Mesodermal cell (in vitro differentiated cells): Measurements from ENCODE around the gene TMEM259.
A peak's percentile ranks its signal among the peaks of the same experiment; 100 is the strongest.

ENCODE experiments used
- H3K27ac ChIP-seq: 2 replicates; pipeline ENCODE4 v1.7.0; 2013; ENCODE audit warnings: mild to moderate bottlenecking, low read depth, low read length, moderate library complexity; ENCODE audit not compliant: severe bottlenecking
- H3K36me3 ChIP-seq: 2 replicates; pipeline ENCODE4 v1.7.1; 2013; ENCODE audit warnings: mild to moderate bottlenecking, low read length, moderate library complexity; ENCODE audit not compliant: control insufficient read depth, insufficient read depth
- H3K4me1 ChIP-seq: one replicate; pipeline ENCODE4 v1.7.1; 2013; ENCODE audit warnings: mild to moderate bottlenecking, low read length; ENCODE audit not compliant: insufficient read depth, control insufficient read depth, poor library complexity, severe bottlenecking
- H3K4me3 ChIP-seq: 2 replicates; pipeline ENCODE4 v1.7.0; 2013; ENCODE audit warnings: low read length, control low read depth, mild to moderate bottlenecking; ENCODE audit not compliant: insufficient read depth, poor library complexity, severe bottlenecking; ENCODE audit errors: extremely low read depth
- H3K9me3 ChIP-seq: 2 replicates; pipeline ENCODE4 v1.7.1; 2013; ENCODE audit warnings: mild to moderate bottlenecking, low read length, moderate library complexity; ENCODE audit not compliant: control insufficient read depth
- WGBS, 2 experiments: methylation state at CpG; one replicate each; pipeline ENCODE4 v1.1.5; 2013; ENCODE audit warnings: missing lambda C conversion rate in 2 of 2; ENCODE audit not compliant: insufficient coverage in 2 of 2; 5-methylcytosine and 5-hydroxymethylcytosine counted together

TMEM259 gene

DNA sequence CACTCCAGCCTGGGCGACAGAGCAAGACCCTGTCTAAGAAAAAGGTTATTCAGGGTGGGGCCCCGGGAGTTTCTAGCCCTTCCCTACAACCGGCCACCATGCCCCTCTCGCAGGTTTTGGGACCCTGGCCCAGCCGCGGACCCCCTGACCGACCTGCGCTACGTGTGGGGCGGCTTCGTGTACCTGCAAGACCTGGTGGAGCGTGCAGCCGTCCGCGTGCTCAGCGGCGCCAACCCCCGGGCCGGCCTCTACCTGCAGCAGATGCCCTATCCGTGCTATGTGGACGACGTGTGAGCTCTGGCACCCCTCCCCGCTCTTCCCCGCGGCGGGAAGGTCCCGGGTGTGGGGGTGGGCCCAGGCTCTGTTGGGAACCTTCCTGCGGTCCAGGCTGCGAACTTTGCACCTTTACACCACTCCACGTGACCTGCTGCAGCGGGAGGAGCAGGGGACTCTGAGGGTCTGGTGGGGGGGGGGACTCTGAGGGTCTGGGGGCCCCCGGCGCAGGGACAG lies 25.2 kb upstream of the TMEM259 start:
- Histone ChIP-seq H3K4me1 (peaks cover 3% of the 10 kb centered on the region), H3K9me3 (no peaks in the 10 kb centered on the region), H3K27ac (no peak overlapping the region), H3K4me3 (no peak overlapping the region), H3K36me3 (no peaks in the 10 kb centered on the region)
- 95 to 96% methylated on average over 30 to 31 of the region's 33 CpGs for WGBS, 2 experiments

DNA sequence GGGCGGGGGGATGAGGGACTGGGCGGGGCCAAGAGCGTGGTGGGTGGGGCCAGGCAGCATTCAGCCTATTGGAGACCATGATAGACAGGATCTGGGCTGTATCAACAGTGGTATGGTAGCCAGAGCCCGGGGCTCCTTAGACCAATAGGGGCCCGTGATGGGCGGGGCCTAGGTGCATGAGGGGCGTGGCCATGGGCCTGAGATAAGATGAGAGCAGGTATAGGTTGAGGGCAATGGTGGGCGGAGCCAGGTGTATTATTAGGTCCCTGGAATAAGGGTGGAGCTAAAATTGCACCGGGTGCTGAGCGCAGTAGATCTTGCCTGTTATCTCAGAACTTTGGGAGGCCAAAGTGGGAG lies 24.3 kb upstream of the TMEM259 start:
- Histone ChIP-seq H3K4me1 (peaks cover 7% of the 10 kb centered on the region), H3K27ac (no peak overlapping the region), H3K36me3 (no peaks in the 10 kb centered on the region), H3K4me3 (no peak overlapping the region), H3K9me3 (no peaks in the 10 kb centered on the region)
- 59 to 72% methylated on average over 6 to 9 of the region's 10 CpGs for WGBS, 2 experiments

DNA sequence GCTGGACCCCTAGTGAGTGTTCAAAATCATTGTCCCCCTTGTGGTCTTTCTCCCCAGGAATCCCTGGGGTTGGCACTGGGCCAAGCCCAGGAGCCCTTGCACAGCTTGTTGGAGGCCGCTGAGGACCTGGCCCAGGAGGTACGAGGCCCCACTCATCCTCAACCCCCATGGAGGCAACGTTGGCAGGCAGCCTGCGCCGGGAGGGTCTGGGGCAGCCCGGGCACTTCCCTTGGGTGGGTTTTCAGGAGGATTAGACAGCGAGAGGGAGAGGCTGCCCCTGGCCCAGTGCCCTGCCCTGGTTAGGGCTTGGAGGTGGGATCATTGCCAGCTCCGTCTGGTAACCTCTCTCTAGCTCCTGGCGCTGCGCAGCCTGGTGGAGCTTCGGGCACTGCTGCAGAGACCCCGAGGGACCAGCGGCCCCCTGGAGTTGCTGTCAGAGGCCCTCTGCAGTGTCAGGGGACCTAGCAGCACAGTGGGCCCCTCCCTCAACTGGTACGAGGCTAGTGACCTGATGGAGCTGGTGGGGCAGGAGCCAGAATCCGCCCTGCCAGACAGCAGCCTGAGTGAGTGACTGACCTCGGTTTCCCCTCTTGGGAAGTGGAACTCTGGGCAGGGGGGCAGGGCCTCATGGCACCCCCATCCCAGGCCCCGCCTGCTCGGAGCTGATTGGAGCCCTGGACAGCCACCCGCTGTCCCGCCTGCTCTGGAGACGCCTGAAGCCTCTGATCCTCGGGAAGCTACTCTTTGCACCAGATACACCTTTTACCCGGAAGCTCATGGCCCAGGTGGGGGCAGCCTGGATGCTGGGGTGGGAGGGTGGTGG lies 22.0 kb upstream of the TMEM259 start:
- Histone ChIP-seq H3K4me3 (no peak overlapping the region), H3K9me3 (no peaks in the 10 kb centered on the region), H3K36me3 (peaks cover 10% of the 10 kb centered on the region), H3K27ac (no peak overlapping the region), H3K4me1 (peaks cover 7% of the 10 kb centered on the region)
- 87% methylated on average over 13 to 18 of the region's 23 CpGs for WGBS, 2 experiments

DNA sequence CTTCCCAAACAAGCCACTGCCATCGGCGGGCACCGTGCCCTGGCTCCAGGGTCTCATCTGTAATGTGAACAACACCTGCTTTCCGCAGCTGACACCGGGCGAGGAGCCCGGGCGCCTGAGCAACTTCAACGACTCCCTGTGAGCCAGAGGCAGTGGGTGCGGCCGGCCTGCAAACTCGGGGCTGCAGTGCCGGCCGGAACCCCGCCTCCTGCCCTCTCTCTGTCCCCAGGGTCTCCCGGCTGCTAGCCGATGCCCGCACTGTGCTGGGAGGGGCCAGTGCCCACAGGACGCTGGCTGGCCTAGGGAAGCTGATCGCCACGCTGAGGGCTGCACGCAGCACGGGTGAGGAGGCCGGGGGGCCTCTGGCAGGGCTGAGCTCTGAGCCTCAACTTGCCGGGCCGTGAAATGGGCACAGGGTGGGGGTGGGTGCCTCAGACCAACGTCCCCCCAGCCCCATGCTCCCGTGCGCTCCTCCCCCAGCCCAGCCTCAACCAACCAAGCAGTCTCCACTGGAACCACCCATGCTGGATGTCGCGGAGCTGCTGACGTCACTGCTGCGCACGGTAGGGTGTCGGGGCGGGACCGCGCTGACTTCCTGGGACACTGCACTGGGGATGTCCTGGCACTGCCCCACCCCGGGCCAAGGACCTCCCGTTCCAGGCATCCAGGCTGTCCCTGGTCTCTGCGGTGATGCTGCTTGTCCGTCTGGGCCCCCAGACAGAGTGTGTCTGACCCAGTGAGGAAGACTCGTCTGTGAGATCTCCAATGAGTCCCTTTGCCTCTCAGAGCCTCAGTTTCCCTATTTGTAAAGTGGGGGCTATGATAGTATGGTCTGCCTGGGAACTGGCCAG lies 21.1 kb upstream of the TMEM259 start:
- 93 to 95% methylated on average over 31 to 42 of the region's 43 CpGs for WGBS, 2 experiments
- Histone ChIP-seq H3K4me3 (no peak overlapping the region), H3K9me3 (no peaks in the 10 kb centered on the region), H3K4me1 (peaks cover 7% of the 10 kb centered on the region), H3K27ac (no peak overlapping the region), H3K36me3 (peaks cover 16% of the 10 kb centered on the region)

DNA sequence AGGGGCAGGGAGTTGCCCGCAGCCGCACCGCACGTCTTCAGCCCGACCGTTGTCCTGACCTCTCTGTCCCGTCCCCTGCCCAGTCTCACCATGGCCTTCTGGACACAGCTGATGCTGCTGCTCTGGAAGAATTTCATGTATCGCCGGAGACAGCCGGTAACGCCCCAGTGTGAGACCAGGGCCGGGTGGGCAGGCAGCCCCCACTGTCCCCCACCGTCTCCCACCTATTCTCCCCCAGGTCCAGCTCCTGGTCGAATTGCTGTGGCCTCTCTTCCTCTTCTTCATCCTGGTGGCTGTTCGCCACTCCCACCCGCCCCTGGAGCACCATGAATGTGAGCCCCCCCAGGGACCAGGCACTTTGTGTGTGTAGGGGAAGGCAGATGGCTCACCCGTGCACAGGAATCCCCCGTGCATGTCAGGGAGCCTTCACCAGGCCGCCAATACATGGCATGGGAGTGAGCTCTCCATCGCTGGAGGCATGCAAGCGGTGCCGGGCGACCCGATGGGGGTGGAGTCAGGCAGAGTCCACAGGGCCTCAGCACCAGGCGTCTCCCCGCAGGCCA lies 20.4 kb upstream of the TMEM259 start:
- Histone ChIP-seq H3K4me3 (peak overlapping the region; percentile 65), H3K27ac (no peak overlapping the region), H3K4me1 (peaks cover 7% of the 10 kb centered on the region), H3K9me3 (no peaks in the 10 kb centered on the region), H3K36me3 (peaks cover 21% of the 10 kb centered on the region)
- WGBS, 2 experiments = 48 to 52% methylated on average over 24 to 26 of the region's 26 CpGs

DNA sequence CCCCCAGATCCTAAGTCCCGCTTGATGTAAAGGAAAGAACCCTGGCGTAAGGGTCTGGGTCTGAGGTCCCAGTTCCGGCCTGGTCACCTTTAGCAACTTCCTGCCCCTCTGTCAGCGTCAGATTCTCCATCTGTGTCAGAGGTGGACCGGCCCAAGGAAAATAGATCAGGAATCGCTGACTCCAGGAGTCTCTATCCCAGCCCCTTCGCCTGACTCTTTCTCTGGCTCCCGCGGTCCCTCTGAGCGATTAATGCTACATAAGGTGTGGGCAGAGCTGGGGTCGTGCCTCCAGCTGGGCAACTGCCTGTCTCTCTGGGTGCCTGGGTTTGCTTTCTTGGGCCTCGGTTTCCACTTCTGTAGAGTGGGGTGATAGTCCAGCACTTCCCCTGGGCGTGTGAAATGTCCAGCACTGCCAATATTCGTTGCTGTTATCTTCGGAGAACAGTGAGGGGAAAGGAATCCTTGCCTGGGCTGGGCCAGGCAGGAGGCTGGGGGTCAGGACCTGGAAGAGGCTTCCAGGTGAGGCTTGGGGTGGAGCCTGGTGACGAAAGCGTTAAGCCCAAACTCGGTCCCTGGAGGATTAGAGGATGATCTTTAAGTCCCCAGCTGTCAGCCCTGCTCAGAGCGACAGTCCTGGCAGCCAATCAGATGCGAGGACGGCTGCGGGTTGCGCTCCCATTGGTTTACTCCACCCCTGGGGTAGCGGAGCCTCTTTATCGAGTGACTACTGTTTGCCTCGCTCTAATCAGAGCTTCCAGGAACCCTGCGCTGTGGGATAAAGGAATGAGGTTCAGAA lies 19.8 kb upstream of the TMEM259 start:
- 6 to 9% methylated on average over 22 to 25 of the region's 27 CpGs for WGBS, 2 experiments
- H3K36me3 ChIP-seq = peaks cover 28% of the 10 kb centered on the region
- peak overlapping the region; percentile 65 for H3K4me3 ChIP-seq
- no peaks in the 10 kb centered on the region for H3K9me3 ChIP-seq
- peaks cover 7% of the 10 kb centered on the region for H3K4me1 ChIP-seq
- peak overlapping the region; percentile 10 for H3K27ac ChIP-seq

DNA sequence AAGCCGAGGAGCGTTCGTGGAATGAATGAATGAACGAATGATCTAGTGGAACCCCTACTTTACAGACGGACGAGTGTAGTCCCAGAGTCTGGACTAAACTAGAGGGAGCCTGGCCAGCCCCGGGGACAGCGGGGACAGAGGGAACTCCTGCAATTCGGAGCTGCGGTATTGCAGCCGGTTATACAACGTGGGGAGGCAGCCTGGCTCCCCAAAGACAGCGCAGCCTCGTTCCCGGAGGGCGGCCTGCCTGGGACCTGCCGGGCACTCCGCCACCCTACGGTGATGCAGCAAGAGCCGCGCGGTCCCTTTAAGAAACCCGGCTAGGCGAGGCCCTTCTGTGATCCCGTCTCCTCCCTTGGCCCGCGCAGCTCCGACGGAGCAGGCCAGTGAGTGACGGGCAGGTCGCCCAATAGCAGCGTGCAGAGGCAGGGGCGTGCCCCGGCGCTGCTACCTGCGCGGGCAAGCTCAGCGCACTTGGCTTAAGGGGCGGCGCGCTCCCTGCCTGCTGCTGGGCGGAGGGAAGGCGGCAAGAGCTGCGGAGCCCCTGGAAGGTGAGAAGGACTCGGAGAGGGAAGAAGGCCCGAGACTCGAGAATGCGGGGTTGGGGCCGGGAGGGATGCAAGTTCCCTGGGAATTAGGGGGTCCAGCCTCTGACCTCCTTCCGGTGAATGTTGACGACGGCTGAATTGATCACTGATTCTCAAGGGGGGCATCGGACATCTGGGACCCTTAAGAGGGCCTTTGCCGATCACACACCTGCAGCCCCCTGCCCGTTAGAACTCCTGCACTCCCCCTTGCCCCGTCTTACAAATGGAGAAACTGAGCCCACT lies 18.9 kb upstream of the TMEM259 start, which contains the start of gene ABCA7:
Gene ABCA7, plus strand, starts transcription at position 462 of the 830 bp plus-strand sequence. CDS start 1,255 bp downstream, outside the sequence.
- Histone ChIP-seq H3K27ac (peak within 1 kb of the TSS; percentile 45), H3K4me3 (peak within 1 kb of the TSS; percentile 65), H3K36me3 (peaks cover 34% of the 10 kb centered on the region), H3K4me1 (peaks cover 7% of the 10 kb centered on the region), H3K9me3 (no peaks in the 10 kb centered on the region)
- 3 to 4% methylated on average over 39 to 51 of the region's 56 CpGs for WGBS, 2 experiments

DNA sequence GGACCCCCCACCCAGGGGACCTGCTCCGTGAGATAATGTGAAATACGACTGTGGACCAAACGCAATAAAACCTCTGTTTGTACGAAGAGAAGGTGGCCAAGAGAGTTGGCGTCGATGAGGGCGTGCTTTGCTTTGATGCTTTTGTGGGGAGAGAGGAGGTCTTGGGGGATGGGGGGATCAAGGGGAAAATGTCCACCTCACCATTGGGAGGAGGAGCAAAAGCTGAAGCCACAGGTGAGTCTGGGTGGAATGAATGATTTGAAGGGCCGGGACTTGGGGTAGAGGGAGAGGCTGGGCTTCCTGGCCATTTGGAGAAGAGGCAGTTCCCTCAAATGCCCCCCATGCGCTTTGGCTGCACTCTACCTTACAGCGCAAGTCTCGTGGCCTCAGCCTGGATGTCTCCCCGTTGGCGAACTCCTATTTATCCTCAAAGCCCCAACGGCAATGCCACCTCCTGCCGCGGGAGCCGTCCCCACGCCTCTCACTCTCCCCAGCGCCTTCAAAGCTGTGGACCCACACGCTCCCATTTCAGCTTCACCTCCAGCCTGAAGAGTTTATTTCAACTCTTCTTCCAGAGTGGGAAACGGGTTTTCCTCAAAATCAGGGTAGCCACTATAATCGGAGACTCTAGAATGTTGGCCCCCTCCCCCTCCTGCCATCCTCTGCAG lies 18.2 kb upstream of the TMEM259 start:
- 65 to 71% methylated on average over 22 of the region's 22 CpGs for WGBS, 2 experiments
- Histone ChIP-seq H3K4me3 (no peak overlapping the region), H3K36me3 (peaks cover 34% of the 10 kb centered on the region), H3K9me3 (no peaks in the 10 kb centered on the region), H3K4me1 (peaks cover 7% of the 10 kb centered on the region), H3K27ac (peak overlapping the region; percentile 45)

DNA sequence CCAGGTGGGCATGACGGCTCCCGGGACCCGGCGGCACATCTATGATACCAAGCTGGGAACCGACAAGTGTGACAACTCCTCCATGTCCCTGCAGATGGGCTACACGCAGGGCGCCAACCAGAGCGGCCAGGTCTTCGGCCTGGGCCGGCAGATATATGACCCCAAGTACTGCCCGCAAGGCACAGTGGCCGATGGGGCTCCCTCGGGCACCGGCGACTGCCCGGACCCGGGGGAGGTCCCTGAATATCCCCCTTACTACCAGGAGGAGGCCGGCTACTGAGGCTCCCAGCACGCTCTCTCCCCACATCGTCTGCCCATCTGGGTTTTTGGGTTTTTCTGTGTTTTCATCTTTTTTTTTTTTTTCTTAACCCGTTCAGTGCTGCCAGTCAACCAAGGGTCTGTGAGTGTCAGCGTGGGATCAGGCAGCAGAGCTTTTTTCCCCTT lies 16.7 kb upstream of the TMEM259 start:
- Histone ChIP-seq H3K4me1 (peaks cover 7% of the 10 kb centered on the region), H3K27ac (no peak overlapping the region), H3K36me3 (peaks cover 43% of the 10 kb centered on the region), H3K4me3 (no peak overlapping the region), H3K9me3 (no peaks in the 10 kb centered on the region)
- 93 to 95% methylated on average over 17 to 18 of the region's 22 CpGs for WGBS, 2 experiments
